ENCODE results near the gene MMD2. TPM values are rescaled to one million over a fixed set of nuclear protein-coding genes. Genes with fewer than 3 reads are reported as not detected.
A peak's percentile ranks its signal among the peaks of the same experiment; 100 is the strongest.

Gene MMD2
- polyA plus RNA-seq, 10 donors, result 0.10 to 0.19 (median 0.11) TPM; not detected in 7

GRCh38 chr7:4959306-4959705 lies 319 bp upstream of the MMD2 start:
- no peak for DNase-seq

- no peak for DNase-seq
Observed at GRCh38 chr7:4957847-4958476, 1.0 kb downstream of the MMD2 start.

GRCh38 chr7:4951903-4952636 lies 6.9 kb downstream of the MMD2 start:
- peak in 1 of 3 donors; percentile 22 for DNase-seq

- no peak for DNase-seq
Observed at GRCh38 chr7:4951304-4951703, 7.7 kb downstream of the MMD2 start.

- no peak for DNase-seq
Observed at GRCh38 chr7:4948402-4948801, 10.6 kb downstream of the MMD2 start.

- DNase-seq, result no peak
Observed at GRCh38 chr7:4945949-4946348, 13.0 kb downstream of the MMD2 start.

GRCh38 chr7:4944939-4945338 lies 14.0 kb downstream of the MMD2 start:
- DNase-seq, result no peak

GRCh38 chr7:4943297-4943696 lies 15.7 kb downstream of the MMD2 start:
- DNase-seq, result no peak

GRCh38 chr7:4939971-4940728 lies 18.8 kb downstream of the MMD2 start:
- no peak for DNase-seq

GRCh38 chr7:4937411-4937810 lies 21.6 kb downstream of the MMD2 start:
- no peak for DNase-seq

GRCh38 chr7:4934419-4935025 lies 24.5 kb downstream of the MMD2 start:
- no peak for DNase-seq

GRCh38 chr7:4931943-4932342 lies 27.0 kb downstream of the MMD2 start:
- DNase-seq, result no peak

GRCh38 chr7:4929005-4929404 lies 30.0 kb downstream of the MMD2 start:
- no peak for DNase-seq

GRCh38 chr7:4928445-4928844 lies 30.5 kb downstream of the MMD2 start:
- no peak for DNase-seq

GRCh38 chr7:4919969-4920766 lies 38.8 kb downstream of the MMD2 start:
- DNase-seq, result no peak

- DNase-seq, result no peak
Observed at GRCh38 chr7:4916113-4916512, 42.9 kb downstream of the MMD2 start.

- DNase-seq, result no peak
Observed at GRCh38 chr7:4911111-4911828, 47.7 kb downstream of the MMD2 start.

GRCh38 chr7:4906682-4907081 lies 52.3 kb downstream of the MMD2 start:
- DNase-seq, result no peak

GRCh38 chr7:4905171-4905570 lies 53.8 kb downstream of the MMD2 start:
- DNase-seq, result no peak

GRCh38 chr7:4904346-4904745 lies 54.6 kb downstream of the MMD2 start:
- no peak for DNase-seq

GRCh38 chr7:4895766-4896165 lies 63.2 kb downstream of the MMD2 start:
- DNase-seq, result no peak

All from muscle of back (tissue), 11 donors.